Sigmoid colon (tissue), 4 donors: ENCODE data around the gene CTSL.

Experiments
- EP300 ChIP-seq, 4 donors: sonication (generic); formaldehyde crosslinking; IDR thresholded peaks; one replicate each; pipeline ENCODE4 v1.6.1; 2017; ENCODE audit warnings: antibody characterized with exemption in 4 of 4
- POLR2A ChIP-seq, 2 donors: fragments of 450-650 bp; IDR thresholded peaks; one replicate each; pipeline ENCODE4 v1.6.1; 2016; ENCODE audit warnings: antibody characterized with exemption in 2 of 2, mild to moderate bottlenecking in 2 of 2, moderate library complexity in 2 of 2
- POLR2AphosphoS5 ChIP-seq, 4 donors: sonication (generic); formaldehyde crosslinking; IDR thresholded peaks; one replicate each; pipeline ENCODE4 v1.6.1; 2017; ENCODE audit warnings: antibody characterized with exemption in 4 of 4
- TF ChIP-seq, protein P1 (sequence below), 4 experiments: fragments of 450-650 bp in 3 of 4; fragments of 200-600 bp in 1 of 4; IDR thresholded peaks; one replicate each; pipeline ENCODE4 v1.5.1; 2016 to 2019; ENCODE audit warnings: antibody characterized with exemption in 4 of 4, mild to moderate bottlenecking in 3 of 4, moderate library complexity in 2 of 4

DNA sequence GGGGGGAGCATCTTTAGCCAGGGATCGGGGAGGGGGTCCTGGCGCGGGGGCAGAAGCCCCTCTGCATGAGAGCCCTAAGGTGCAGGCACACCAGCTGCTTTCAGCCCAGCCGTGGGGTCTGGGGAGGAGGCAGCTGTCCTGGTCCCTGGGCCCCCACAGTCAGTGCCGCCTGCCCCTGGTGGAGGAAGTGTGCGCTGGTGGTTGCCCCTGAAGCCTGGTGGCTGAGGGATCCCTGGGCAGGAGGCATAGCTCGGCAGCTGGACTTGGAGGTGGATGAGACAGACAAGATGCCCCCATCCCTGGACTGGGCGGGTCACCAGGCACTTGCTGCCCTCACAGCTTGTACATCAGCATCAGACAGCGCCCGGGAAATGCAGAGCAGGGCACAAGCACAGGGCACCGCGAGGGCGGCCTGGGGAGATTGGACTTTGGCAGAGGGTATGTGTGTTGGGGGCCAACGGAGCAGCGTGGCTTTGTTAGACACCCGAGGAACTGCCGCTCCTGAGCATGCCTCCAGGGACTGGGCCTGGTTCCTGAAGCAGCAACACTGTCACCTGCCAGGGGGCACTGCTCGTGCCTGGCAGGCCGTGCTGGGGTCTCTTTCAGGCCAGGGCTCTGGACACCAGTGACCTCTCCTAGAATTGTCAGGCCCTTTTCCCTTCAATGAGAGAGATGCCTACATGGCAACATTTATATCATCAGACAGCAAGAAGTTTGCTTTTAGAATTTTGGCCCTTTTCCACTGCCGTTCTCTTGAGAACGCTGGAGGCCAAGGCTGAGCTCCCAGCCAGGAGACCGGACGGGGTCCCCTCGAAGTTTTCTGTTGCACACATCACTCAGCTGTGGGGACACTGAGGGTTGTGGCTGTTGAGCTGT, 41.9 kb upstream of the CTSL start:
- TF ChIP-seq POLR2AphosphoS5 (IDR thresholded peaks at IDR 0.05), result no peak
- no peak for TF ChIP-seq POLR2A (IDR thresholded peaks at IDR 0.05)
- TF ChIP-seq, protein P1, sequence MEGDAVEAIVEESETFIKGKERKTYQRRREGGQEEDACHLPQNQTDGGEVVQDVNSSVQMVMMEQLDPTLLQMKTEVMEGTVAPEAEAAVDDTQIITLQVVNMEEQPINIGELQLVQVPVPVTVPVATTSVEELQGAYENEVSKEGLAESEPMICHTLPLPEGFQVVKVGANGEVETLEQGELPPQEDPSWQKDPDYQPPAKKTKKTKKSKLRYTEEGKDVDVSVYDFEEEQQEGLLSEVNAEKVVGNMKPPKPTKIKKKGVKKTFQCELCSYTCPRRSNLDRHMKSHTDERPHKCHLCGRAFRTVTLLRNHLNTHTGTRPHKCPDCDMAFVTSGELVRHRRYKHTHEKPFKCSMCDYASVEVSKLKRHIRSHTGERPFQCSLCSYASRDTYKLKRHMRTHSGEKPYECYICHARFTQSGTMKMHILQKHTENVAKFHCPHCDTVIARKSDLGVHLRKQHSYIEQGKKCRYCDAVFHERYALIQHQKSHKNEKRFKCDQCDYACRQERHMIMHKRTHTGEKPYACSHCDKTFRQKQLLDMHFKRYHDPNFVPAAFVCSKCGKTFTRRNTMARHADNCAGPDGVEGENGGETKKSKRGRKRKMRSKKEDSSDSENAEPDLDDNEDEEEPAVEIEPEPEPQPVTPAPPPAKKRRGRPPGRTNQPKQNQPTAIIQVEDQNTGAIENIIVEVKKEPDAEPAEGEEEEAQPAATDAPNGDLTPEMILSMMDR (IDR thresholded peaks at IDR 0.05), result no peak
- no peak for TF ChIP-seq EP300 (IDR thresholded peaks at IDR 0.05)
